Lung (tissue), 10 donors: ENCODE data around the gene DEFB131A. TPM values are rescaled to one million over a fixed set of nuclear protein-coding genes. Genes with fewer than 3 reads are reported as not detected.
"Not testable (repeated sequence)": the region's sequence is repeated elsewhere in the genome, so short reads cannot be mapped to it uniquely, and the experiment has no call there.

ENCODE experiments used
- ATAC-seq: fragments of 200-7000 bp; cut with Tn5 transposase; one replicate; pipeline ENCODE4 v1.9.1; 2020; ENCODE audit warnings: moderate number of reproducible peaks; ENCODE audit not compliant: insufficient read depth, low FRiP score
- DNase-seq, 3 donors: peaks; one replicate each; pipeline ENCODE4 v3.0.0-alpha.2; 2013 to 2017
- H3K27ac ChIP-seq, 2 donors: one replicate each; pipeline ENCODE4 v1.5.1; 2013; ENCODE audit warnings: mild to moderate bottlenecking in 2 of 2, moderate library complexity in 2 of 2, control low read depth in 1 of 2, inconsistent platforms in 1 of 2, low read depth in 1 of 2, low read length in 1 of 2
- H3K27me3 ChIP-seq, 3 donors: one replicate each; pipeline ENCODE4 v1.5.1; 2013; ENCODE audit warnings: low read length in 2 of 3; ENCODE audit not compliant: control insufficient read depth in 3 of 3, insufficient read depth in 3 of 3
- H3K36me3 ChIP-seq, 4 donors: one replicate each; pipeline ENCODE4 v1.5.1; 2013; ENCODE audit warnings: low read length in 4 of 4, mild to moderate bottlenecking in 1 of 4, moderate library complexity in 1 of 4; ENCODE audit not compliant: control insufficient read depth in 4 of 4, insufficient read depth in 4 of 4
- H3K4me1 ChIP-seq, 5 donors: one replicate each; pipeline ENCODE4 v1.5.1; 2013; ENCODE audit warnings: low read length in 5 of 5, mild to moderate bottlenecking in 2 of 5, moderate library complexity in 1 of 5; ENCODE audit not compliant: control insufficient read depth in 5 of 5, insufficient read depth in 5 of 5
- H3K4me3 ChIP-seq: one replicate; pipeline ENCODE4 v1.5.1; 2013; ENCODE audit warnings: mild to moderate bottlenecking, control low read depth, moderate library complexity
- H3K9ac ChIP-seq, 2 donors: one replicate each; pipeline ENCODE4 v1.5.1; 2013; ENCODE audit warnings: low read length in 2 of 2, control low read depth in 1 of 2; ENCODE audit not compliant: insufficient read depth in 1 of 2
- H3K9me3 ChIP-seq, 4 donors: one replicate each; pipeline ENCODE4 v1.5.1; 2013; ENCODE audit warnings: low read length in 3 of 4, mild to moderate bottlenecking in 1 of 4, moderate library complexity in 1 of 4; ENCODE audit not compliant: control insufficient read depth in 4 of 4, insufficient read depth in 3 of 4
- WGBS, 2 donors: extraction: QIAGEN DNeasy Blood & Tissue Kit; methylation state at CpG; one replicate each; pipeline ENCODE4 v1.1.7; 2013; 5-methylcytosine and 5-hydroxymethylcytosine counted together
- polyA plus RNA-seq, 2 donors: library from polyadenylated mRNA; stranded (reverse); fragments of 200-250 nt; gene quantifications; one replicate each; pipeline ENCODE4 v1.2.1, GENCODE V29; 2013
- total RNA-seq, 2 donors: library from RNA; depleted of rRNA in 1 of 2; stranded (reverse); fragments of >200 nt in 1 of 2; gene quantifications; one replicate each; pipeline ENCODE4 v1.2.1, GENCODE V29; 2014 to 2021
- donor health status: Bipolar disorder and iron deficiency.
- donor health status: healthy.
- donor health status: DM: yes; HTN: yes; CAD: no.

The DEFB131A gene
- total and polyA plus RNA-seq, 4 donors, result not detected

DNA sequence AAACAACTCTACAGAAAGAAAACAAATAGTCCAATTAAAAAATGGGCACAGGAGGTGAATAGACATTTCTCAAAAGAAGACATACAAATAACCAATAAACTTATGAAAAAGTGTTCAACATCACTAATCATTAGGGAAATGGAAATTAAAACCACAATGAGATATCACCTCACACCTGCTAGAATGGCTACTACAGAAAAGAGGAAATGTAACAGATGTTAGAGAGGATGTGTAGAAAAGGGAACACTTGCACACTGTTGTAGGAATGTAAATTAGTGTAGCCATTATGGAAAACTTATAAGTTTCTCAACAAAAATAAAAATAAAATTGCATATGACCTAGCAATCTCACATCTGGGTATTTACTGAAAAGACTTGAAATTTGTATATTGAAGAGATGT is 7.5 kb upstream of the DEFB131A start:
- not testable (repeated sequence) for H3K4me3 ChIP-seq, DNase-seq, H3K36me3 ChIP-seq, H3K9ac ChIP-seq, H3K4me1 ChIP-seq, H3K9me3 ChIP-seq, H3K27me3 ChIP-seq, ATAC-seq, H3K27ac ChIP-seq

DNA sequence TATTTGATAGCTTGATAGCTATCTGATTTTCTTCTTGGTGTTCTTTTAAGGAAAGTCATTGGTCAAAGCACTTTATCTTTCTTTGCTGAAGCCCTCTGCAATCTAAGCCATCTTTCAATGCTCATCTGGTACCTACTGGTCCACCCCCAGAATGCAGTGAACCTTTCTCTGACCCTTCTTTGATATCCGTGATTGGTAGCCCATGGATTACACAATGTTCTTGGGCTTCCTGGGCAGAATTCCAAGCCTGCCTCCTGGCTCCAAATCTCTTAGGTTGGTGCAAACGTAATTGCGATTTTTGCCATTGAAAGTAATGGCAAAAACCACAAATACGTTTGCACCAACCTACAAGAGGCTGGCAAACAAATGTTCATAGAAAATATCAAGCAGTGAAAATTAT is 1.9 kb upstream of the DEFB131A start:
- H3K9ac ChIP-seq, ATAC-seq, H3K9me3 ChIP-seq, H3K27me3 ChIP-seq, H3K36me3 ChIP-seq, H3K27ac ChIP-seq, DNase-seq, H3K4me1 ChIP-seq, H3K4me3 ChIP-seq: not testable (repeated sequence)
- WGBS, 2 donors, result 51 to 75% methylated on average over 4 of the region's 4 CpGs

DNA sequence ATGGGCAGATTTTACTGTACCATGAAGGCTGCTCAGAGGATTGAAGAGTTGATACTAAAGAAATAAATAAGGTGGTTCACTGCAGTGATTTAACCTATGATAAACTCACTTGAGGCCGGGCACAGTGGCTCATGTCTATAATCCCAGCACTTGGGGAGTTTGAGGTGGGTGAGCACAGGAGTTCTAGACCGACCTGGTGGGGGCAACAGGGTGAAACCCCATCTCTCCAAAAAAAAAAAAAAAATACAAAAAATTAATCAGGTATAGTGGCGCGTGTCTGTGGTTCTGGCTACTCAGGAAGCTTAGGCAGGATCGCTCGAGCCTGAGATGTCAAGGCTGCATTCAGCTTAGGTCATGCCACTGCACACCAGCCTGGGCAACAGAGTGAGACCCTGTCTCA is 467 bp downstream of the DEFB131A start:
- 77 to 85% methylated on average over 6 of the region's 6 CpGs for WGBS, 2 donors
- H3K4me1 ChIP-seq, H3K36me3 ChIP-seq, H3K27me3 ChIP-seq, H3K9ac ChIP-seq, H3K27ac ChIP-seq, H3K9me3 ChIP-seq, ATAC-seq, DNase-seq, H3K4me3 ChIP-seq: not testable (repeated sequence)

DNA sequence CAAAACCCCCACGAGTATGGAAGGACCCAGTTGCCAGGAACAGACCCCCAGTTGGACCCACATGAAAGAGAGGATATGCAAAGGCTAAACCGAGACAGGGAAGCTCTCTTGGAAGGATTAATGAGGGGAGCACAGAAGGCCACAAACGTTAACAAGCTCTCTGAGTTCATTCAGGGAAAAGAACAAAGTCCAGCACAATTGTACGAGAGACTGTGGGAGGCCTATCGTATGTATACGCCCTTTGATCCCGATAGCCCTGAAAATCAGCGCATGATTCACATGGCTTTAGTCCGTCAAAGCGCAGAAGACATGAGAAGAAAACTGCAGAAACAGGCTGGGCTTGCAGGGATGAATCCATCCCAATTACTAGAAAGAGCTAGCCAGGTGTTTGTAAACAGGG is 8.0 kb downstream of the DEFB131A start:
- H3K36me3 ChIP-seq, DNase-seq, H3K27ac ChIP-seq, ATAC-seq, H3K27me3 ChIP-seq, H3K4me1 ChIP-seq, H3K9ac ChIP-seq, H3K9me3 ChIP-seq, H3K4me3 ChIP-seq: not testable (repeated sequence)
- 78 to 83% methylated on average over 10 of the region's 10 CpGs for WGBS, 2 donors

DNA sequence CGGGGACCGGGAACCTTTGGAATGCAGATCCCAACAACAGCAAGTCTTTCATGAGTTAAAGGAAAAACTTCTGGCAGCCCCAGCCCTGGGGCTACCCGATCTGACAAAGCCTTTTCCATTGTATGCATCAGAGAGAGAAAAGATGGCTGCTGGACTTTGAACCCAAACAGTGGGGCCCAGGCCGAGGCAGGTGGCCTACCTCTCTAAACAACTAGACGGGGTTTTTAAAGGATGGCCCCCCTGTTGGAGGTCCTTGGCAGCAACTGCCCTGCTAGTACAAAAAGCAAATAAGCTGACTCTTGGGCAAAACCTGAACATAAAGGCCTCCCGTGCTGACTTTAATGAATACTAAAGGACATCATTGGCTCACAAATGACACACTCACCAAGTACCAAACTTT is 10.1 kb downstream of the DEFB131A start:
- 70 to 90% methylated on average over 5 to 6 of the region's 6 CpGs for WGBS, 2 donors
- H3K4me3 ChIP-seq, H3K9ac ChIP-seq, H3K36me3 ChIP-seq, H3K4me1 ChIP-seq, ATAC-seq, H3K9me3 ChIP-seq, DNase-seq, H3K27ac ChIP-seq, H3K27me3 ChIP-seq: not testable (repeated sequence)

DNA sequence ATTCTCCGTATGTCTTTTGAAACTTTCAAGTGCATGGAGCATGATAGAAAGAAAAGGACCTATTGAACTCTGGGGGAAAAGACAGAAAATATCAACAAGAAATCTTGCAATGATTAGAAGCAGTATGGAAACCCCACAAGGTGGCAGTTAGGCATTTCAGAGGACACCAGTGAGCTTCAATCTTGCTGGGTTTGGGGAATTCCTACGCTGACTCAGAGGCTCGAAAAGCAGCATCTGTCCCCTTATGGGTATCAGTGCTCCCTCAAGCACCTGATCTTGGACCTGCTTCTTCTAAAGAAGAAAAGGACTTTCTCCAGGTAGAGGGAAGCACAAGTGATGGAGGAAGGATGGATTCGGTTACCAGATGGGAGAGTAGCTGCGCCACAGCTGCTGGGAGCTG is 10.8 kb downstream of the DEFB131A start:
- H3K9ac ChIP-seq, result not testable (repeated sequence)

DNA sequence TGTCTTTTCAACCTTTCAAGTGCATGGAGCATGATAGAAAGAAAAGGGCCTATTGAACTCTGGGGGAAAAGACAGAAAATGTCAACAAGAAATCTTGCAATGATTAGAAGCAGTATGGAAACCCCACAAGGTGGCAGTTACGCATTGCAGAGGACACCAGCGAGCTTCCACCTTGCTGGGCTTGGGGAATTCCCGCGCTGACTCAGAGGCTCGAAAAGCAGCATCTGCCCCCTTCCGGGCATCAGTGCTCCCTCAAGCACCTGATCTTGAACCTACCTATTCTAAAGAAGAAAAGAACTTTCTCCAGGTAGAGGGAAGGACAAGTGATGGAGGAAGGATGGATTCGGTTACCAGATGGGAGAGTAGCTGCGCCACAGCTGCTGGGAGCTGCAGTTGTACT is 35.3 kb downstream of the DEFB131A start:
- ATAC-seq, H3K27me3 ChIP-seq, H3K36me3 ChIP-seq, DNase-seq, H3K4me1 ChIP-seq, H3K4me3 ChIP-seq, H3K9me3 ChIP-seq, H3K27ac ChIP-seq, H3K9ac ChIP-seq: not testable (repeated sequence)
- WGBS, 2 donors, result 57% methylated on average over 8 of the region's 8 CpGs; no CpG with 5 or more reads in 1 of the 2 donors

More for the DNA sequence above, 10.8 kb downstream of the DEFB131A start:
- ATAC-seq, DNase-seq, H3K36me3 ChIP-seq, H3K4me1 ChIP-seq, H3K4me3 ChIP-seq, H3K27ac ChIP-seq, H3K9me3 ChIP-seq, H3K27me3 ChIP-seq: not testable (repeated sequence)
- WGBS, 2 donors, result 75 to 88% methylated on average over 5 of the region's 5 CpGs

DNA sequence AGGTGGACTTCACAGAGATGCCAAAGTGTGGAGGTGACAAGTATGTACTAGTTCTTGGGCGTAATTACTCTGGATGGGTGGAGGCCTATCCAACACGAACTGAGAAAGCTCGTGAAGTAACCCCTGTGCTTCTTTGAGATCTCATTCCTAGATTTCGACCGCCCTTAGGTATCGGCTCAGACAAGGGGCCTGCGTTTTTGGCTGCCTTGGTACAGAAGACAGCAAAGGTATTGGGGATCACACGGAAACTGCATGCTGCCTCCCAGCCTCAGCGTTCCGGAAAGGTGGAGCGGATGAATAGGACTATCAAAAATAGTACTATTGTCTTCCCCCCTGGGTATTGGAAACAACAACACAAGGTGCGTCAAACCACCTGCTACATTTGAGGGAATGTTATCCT is 35.9 kb downstream of the DEFB131A start:
- not testable (repeated sequence) for H3K27ac ChIP-seq, DNase-seq, H3K27me3 ChIP-seq, ATAC-seq, H3K36me3 ChIP-seq, H3K9me3 ChIP-seq, H3K4me3 ChIP-seq, H3K9ac ChIP-seq, H3K4me1 ChIP-seq
- WGBS, 2 donors, result 84 to 87% methylated on average over 12 of the region's 12 CpGs

DNA sequence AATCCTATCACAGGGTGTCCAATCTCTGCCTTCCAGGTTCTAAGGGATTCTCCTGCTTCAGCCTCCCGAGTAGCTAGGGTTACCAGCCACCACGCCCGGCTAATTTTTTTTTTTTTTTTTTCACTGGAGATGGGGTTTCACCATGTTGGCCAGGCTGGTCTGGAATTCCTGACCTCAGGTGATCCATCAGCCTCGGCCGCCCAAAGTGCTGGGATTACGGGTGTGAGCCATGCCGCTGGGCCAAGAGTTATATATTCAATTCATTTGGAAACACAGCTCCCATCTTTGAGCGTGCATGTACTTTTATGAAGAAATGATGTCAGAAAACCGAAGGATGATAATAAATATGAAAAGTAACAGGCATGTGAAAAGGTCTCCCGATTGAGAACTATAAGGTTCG is 38.7 kb downstream of the DEFB131A start:
- WGBS, 2 donors, result 88 to 95% methylated on average over 9 to 11 of the region's 11 CpGs
- not testable (repeated sequence) for H3K9me3 ChIP-seq, H3K27me3 ChIP-seq, H3K9ac ChIP-seq, ATAC-seq, H3K36me3 ChIP-seq, H3K27ac ChIP-seq, DNase-seq, H3K4me3 ChIP-seq, H3K4me1 ChIP-seq
